Measurements from ENCODE around the gene UGT2B17.
"Not testable (repeated sequence)": the region's sequence is repeated elsewhere in the genome, so short reads cannot be mapped to it uniquely, and the experiment has no call there.

The UGT2B17 gene

GRCh38 chr4:68576272-68577125 is at the start of gene UGT2B17:
UGT2B17 (minus strand) TSS chr4:68576322; CDS start chr4:68568484, 7,838 bp downstream.
- no peak for DNase-seq (ENCODE audit: low spot score)

GRCh38 chr4:68622731-68623130 is 46.6 kb upstream of the UGT2B17 start:
- DNase-seq (ENCODE audit: low spot score), result not testable (repeated sequence)

- DNase-seq (ENCODE audit: low spot score), result no peak
Measured at GRCh38 chr4:68617003-68617698, 41.0 kb upstream of the UGT2B17 start.

GRCh38 chr4:68615699-68616422 is 39.7 kb upstream of the UGT2B17 start:
- DNase-seq (ENCODE audit: low spot score), result no peak

- no peak for DNase-seq (ENCODE audit: low spot score)
Measured at GRCh38 chr4:68613752-68614151, 37.6 kb upstream of the UGT2B17 start.

- DNase-seq (ENCODE audit: low spot score), result no peak
Measured at GRCh38 chr4:68606240-68606639, 30.1 kb upstream of the UGT2B17 start.

- DNase-seq (ENCODE audit: low spot score), result no peak
Measured at GRCh38 chr4:68599150-68599549, 23.0 kb upstream of the UGT2B17 start.

- DNase-seq (ENCODE audit: low spot score), result no peak
Measured at GRCh38 chr4:68597482-68597881, 21.4 kb upstream of the UGT2B17 start.

GRCh38 chr4:68594678-68595077 is 18.6 kb upstream of the UGT2B17 start:
- no peak for DNase-seq (ENCODE audit: low spot score)

GRCh38 chr4:68593112-68593511 is 17.0 kb upstream of the UGT2B17 start:
- DNase-seq (ENCODE audit: low spot score), result no peak

GRCh38 chr4:68592673-68593072 is 16.6 kb upstream of the UGT2B17 start:
- DNase-seq (ENCODE audit: low spot score), result no peak

GRCh38 chr4:68591204-68591603 is 15.1 kb upstream of the UGT2B17 start:
- no peak for DNase-seq (ENCODE audit: low spot score)

GRCh38 chr4:68589790-68590189 is 13.7 kb upstream of the UGT2B17 start:
- no peak for DNase-seq (ENCODE audit: low spot score)

- no peak for DNase-seq (ENCODE audit: low spot score)
Measured at GRCh38 chr4:68582339-68582717, 6.2 kb upstream of the UGT2B17 start.

GRCh38 chr4:68581383-68582338 is 5.5 kb upstream of the UGT2B17 start:
- no peak for DNase-seq (ENCODE audit: low spot score)

- DNase-seq (ENCODE audit: low spot score), result no peak
Measured at GRCh38 chr4:68577590-68577989, 1.5 kb upstream of the UGT2B17 start.

- DNase-seq (ENCODE audit: low spot score), result not testable (repeated sequence)
Measured at GRCh38 chr4:68575636-68576035, 486 bp downstream of the UGT2B17 start.

GRCh38 chr4:68575081-68575480 is 1.0 kb downstream of the UGT2B17 start:
- DNase-seq (ENCODE audit: low spot score), result no peak

GRCh38 chr4:68572653-68573170 is 3.4 kb downstream of the UGT2B17 start:
- no peak for DNase-seq (ENCODE audit: low spot score)

GRCh38 chr4:68570122-68570507 is 6.0 kb downstream of the UGT2B17 start:
- no peak for DNase-seq (ENCODE audit: low spot score)

GRCh38 chr4:68569466-68570121 is 6.5 kb downstream of the UGT2B17 start:
- no peak for DNase-seq (ENCODE audit: low spot score)
